Brain microvascular endothelial cell (primary cell): ENCODE measurements around the gene MYO9A.

Experiments used
- DNase-seq: peaks from one replicate; pipeline ENCODE4 v3.0.0-alpha.2; 2020
- H3K27ac ChIP-seq: fragments of 250-450 bp; sonication (Bioruptor Pico); 2 replicates; pipeline ENCODE4 v1.5.1; 2020; ENCODE audit warnings: mild to moderate bottlenecking, moderate library complexity
- H3K27me3 ChIP-seq: fragments of 250-450 bp; sonication (Bioruptor Pico); replicated peaks from 2 replicates; pipeline ENCODE4 v1.5.1; 2020; ENCODE audit warnings: mild to moderate bottlenecking
- H3K36me3 ChIP-seq: fragments of 250-450 bp; sonication (Bioruptor Pico); replicated peaks from 2 replicates; pipeline ENCODE4 v1.5.1; 2020; ENCODE audit warnings: mild to moderate bottlenecking
- H3K4me3 ChIP-seq: 2 replicates; pipeline ENCODE4 v1.5.1; 2011; ENCODE audit warnings: low read depth, mild to moderate bottlenecking, control low read depth, low read length, moderate library complexity
- in situ Hi-C: cut with HindIII; loops from 2 replicates; pipeline ENCODE4 v1.10.0; 2017; ENCODE audit warnings: low sequenced_read_pairs, low pct_ligation_motif_present
- TF ChIP-seq, protein P1 (sequence below): IDR thresholded peaks from 2 replicates; pipeline ENCODE4 v1.5.1; 2011; ENCODE audit warnings: low read depth, mild to moderate bottlenecking, moderate library complexity, low read length, control low read depth, inconsistent platforms; ENCODE audit errors: missing control alignments

Gene MYO9A

GRCh38 chr15:71957026-71957425, 160.9 kb downstream of the MYO9A start:
- in situ Hi-C loops, result no loop called here
- TF ChIP-seq, protein P1, sequence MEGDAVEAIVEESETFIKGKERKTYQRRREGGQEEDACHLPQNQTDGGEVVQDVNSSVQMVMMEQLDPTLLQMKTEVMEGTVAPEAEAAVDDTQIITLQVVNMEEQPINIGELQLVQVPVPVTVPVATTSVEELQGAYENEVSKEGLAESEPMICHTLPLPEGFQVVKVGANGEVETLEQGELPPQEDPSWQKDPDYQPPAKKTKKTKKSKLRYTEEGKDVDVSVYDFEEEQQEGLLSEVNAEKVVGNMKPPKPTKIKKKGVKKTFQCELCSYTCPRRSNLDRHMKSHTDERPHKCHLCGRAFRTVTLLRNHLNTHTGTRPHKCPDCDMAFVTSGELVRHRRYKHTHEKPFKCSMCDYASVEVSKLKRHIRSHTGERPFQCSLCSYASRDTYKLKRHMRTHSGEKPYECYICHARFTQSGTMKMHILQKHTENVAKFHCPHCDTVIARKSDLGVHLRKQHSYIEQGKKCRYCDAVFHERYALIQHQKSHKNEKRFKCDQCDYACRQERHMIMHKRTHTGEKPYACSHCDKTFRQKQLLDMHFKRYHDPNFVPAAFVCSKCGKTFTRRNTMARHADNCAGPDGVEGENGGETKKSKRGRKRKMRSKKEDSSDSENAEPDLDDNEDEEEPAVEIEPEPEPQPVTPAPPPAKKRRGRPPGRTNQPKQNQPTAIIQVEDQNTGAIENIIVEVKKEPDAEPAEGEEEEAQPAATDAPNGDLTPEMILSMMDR, result no peak
- no peak overlapping the region for H3K4me3 ChIP-seq

GRCh38 chr15:71951134-71951533, 166.8 kb downstream of the MYO9A start:
- H3K27ac ChIP-seq, result no peak overlapping the region

More at GRCh38 chr15:71957026-71957425, 160.9 kb downstream of the MYO9A start:
- no peak for DNase-seq
- no peaks in the 10 kb centered on the region for H3K36me3 ChIP-seq
- no peaks in the 10 kb centered on the region for H3K27me3 ChIP-seq
- H3K27ac ChIP-seq, result no peak overlapping the region

DNA sequence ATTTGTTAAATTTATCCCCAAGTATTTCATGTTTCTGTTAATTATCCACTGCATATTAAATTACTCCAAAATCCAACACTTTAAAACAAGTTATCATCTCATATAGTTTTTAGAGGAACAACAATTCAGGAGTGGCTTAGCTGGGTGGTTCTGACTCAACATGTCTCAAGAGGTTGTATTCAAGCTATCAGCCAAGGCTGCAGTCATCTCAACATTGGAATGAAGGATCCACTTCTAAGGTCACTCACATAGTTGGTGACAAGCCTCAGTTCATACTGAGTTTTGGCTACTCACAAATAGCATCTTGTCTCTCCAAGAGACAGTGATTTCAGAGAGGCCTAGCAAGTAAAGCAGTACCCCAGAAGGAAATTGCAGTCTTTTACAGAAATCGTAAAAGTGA, 172.9 kb downstream of the MYO9A start:
- no peak overlapping the region for H3K27ac ChIP-seq
- DNase-seq, result no peak
- TF ChIP-seq, protein P1, result no peak
- in situ Hi-C loops, result no loop called here
- no peak overlapping the region for H3K4me3 ChIP-seq
- H3K27me3 ChIP-seq, result no peaks in the 10 kb centered on the region
- H3K36me3 ChIP-seq, result no peaks in the 10 kb centered on the region

More at GRCh38 chr15:71951134-71951533, 166.8 kb downstream of the MYO9A start:
- H3K4me3 ChIP-seq, result no peak overlapping the region
- TF ChIP-seq, protein P1, result no peak
- DNase-seq, result no peak
- in situ Hi-C loops, result no loop called here
- H3K27me3 ChIP-seq, result no peaks in the 10 kb centered on the region
- H3K36me3 ChIP-seq, result no peaks in the 10 kb centered on the region

- no peak for DNase-seq
- Histone ChIP-seq H3K4me3 (no peak overlapping the region), H3K36me3 (no peaks in the 10 kb centered on the region), H3K27me3 (no peaks in the 10 kb centered on the region), H3K27ac (no peak overlapping the region)
- TF ChIP-seq, protein P1, result no peak
- in situ Hi-C loops, result no loop called here
These were observed 174.1 kb downstream of the MYO9A start for GRCh38 chr15:71943806-71944205.

GRCh38 chr15:71939981-71940588, 177.9 kb downstream of the MYO9A start:
- TF ChIP-seq, protein P1, result no peak
- in situ Hi-C loops, result no loop called here
- H3K36me3 ChIP-seq, result no peaks in the 10 kb centered on the region
- no peak overlapping the region for H3K4me3 ChIP-seq
- H3K27ac ChIP-seq, result no peak overlapping the region
- DNase-seq, result no peak
- no peaks in the 10 kb centered on the region for H3K27me3 ChIP-seq
